GM12891 (cell line): ENCODE data around the gene RAB20.
"Not testable (repeated sequence)": the region's sequence is repeated elsewhere in the genome, so short reads cannot be mapped to it uniquely, and the experiment has no call there.

Experiments
- DNase-seq: peaks from one replicate; pipeline ENCODE4 v3.0.0; 2011; ENCODE audit warnings: low spot score; ENCODE audit not compliant: insufficient read length
- FAIRE-seq: peaks from 2 replicates; lab custom pipeline; 2011; peaks lifted over from hg19 to GRCh38; lab: Jason Lieb, UNC
- PAX5 ChIP-seq: IDR thresholded peaks from 2 replicates; pipeline ENCODE4 v1.6.1; 2011; ENCODE audit warnings: low read length, moderate library complexity, mild to moderate bottlenecking; ENCODE audit not compliant: insufficient read depth, severe bottlenecking
- POLR2A ChIP-seq: IDR thresholded peaks from 2 replicates; pipeline ENCODE4 v1.6.1; 2011; ENCODE audit warnings: low read depth, low read length, control low read depth
- POLR2AphosphoS5 ChIP-seq: IDR thresholded peaks from 2 replicates; pipeline ENCODE4 v1.6.1; 2011; ENCODE audit warnings: low read depth, low read length, control low read depth
- POU2F2 ChIP-seq: IDR thresholded peaks from 2 replicates; pipeline ENCODE4 v1.6.1; 2011; ENCODE audit warnings: low read depth, mild to moderate bottlenecking, control low read depth, low read length, moderate library complexity
- SPI1 ChIP-seq: IDR thresholded peaks from 2 replicates; pipeline ENCODE4 v1.6.1; 2011; ENCODE audit warnings: low read depth, low read length, control low read depth
- TAF1 ChIP-seq: IDR thresholded peaks from 2 replicates; pipeline ENCODE4 v1.6.1; 2011; ENCODE audit warnings: low read depth, low read length, control low read depth

Gene RAB20

DNA sequence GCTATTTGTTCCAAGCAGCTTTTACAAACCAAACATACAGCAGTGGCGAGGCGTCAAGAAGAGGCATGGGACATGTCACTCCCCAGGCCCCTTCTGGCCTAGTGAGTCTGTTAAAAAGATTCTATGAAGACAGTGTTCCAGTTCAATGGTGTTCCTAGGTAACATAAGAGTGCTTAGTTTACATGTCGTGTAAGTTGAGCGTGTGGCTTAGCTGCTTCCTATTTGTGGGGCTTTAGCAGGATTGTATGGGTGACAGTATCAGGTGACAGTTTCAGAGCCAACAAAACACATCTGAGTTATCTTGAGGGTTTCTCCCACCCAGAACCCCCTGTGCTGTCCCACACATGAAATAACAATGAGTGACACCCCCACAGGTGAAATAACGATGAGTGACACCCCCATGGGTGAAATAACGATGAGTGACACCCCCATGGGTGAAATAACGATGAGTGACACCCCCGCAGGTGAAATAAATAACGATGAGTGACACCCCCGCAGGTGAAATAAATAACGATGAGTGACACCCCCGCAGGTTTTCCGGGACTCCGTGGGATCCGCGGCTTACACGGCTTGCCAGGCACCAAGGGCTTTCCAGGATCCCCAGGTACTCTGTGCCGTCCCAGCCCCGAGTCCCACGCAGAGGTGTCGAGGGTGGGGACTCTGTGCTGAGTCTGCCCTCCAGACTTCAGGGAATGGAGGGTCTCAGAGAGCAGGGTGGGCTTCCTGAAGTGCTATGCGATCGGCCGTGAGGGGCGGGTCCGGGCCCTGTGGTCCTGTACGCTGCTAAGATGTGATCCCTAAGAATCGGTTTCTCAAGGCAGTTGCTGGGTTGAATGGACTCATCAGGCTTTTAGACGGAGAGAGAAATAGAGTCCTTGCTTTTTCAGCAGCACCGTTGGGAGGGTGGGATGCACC lies 68.6 kb downstream of the RAB20 start:
- FAIRE-seq (peak; percentile 55), DNase-seq (no peak)
- TF ChIP-seq POU2F2 (no peak), POLR2AphosphoS5 (no peak), TAF1 (no peak), SPI1 (no peak), POLR2A (no peak), PAX5 (no peak)

DNA sequence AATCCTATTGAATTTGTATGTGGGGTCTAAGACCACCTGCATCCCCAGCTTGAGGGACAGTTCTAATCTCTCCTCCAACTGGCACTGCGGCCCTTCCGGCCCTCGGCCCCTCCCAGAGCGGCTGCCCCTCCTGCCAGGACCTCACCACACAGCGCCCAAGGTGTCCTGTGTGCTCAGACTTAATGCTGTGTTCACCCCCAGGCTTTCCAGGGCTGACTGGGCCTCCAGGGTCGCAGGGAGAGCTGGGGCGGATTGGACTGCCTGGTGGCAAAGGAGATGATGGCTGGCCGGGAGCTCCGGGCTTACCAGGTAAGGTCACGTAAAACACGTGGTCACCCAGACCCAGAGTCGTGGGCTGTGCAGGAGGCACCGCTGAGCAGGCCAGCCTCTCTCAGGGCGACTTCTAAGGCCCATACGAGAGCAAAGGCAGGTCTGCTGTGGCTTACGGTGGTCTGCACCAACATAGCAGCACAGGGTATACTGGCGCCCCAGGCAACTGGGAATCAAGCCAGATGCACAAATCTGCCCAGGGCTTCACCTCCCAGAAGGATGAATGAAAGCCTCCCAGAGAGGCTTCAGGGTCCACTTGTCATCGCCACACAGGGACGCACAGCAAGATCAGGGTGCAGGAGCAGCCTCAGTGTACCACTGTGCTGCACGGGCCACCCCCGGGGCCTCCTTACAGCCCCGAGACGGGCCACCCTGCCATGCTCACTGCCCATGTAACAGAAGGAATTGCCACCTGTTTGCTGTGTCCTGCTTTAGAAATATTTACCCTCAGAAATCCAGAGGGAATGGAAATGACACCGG lies 69.4 kb downstream of the RAB20 start:
- TF ChIP-seq POU2F2 (no peak), POLR2AphosphoS5 (no peak), TAF1 (no peak), PAX5 (no peak), POLR2A (no peak), SPI1 (no peak)
- FAIRE-seq, result no peak

DNA sequence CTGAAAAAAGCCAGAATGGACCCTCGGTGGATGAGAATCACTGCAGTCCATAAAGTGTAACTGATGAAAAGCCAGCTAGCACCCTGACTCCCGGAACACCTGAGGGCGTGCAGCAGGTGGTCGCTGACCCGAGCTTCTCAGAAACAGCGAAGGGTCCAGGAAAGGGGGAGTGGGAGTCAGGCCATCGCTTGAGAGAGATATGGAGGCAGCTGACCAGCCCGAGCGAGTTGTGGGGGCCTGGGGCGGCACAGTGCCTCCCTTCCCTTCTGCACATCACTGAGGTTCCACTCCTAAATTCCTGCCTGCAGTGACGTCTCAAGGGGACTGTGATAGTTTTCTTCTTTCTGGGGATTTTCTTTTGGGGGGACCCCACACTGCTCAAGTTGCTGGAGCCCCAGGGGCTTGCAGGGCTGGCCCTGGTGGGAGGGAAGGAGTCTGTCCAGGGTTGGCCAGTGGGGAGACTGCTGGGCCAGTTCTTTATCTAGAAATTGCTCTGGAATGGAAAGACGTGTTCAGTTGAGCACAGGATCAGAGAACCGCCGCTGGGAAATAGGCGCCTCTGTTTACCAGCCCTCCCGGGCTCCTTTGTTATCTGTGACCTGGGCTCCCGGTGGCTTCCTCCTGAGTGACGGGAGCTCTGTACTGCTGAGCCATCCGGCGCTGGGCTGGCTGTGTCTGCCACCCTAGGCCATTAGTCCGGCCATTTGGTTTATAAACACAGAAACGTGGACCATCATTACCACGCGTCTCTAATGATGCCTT lies 71.3 kb downstream of the RAB20 start:
- DNase-seq (no peak), FAIRE-seq (no peak)
- TF ChIP-seq POLR2AphosphoS5 (no peak), PAX5 (no peak), POLR2A (no peak), POU2F2 (no peak), SPI1 (no peak), TAF1 (no peak)

More for the DNA sequence above, 69.4 kb downstream of the RAB20 start:
- no peak for DNase-seq

DNA sequence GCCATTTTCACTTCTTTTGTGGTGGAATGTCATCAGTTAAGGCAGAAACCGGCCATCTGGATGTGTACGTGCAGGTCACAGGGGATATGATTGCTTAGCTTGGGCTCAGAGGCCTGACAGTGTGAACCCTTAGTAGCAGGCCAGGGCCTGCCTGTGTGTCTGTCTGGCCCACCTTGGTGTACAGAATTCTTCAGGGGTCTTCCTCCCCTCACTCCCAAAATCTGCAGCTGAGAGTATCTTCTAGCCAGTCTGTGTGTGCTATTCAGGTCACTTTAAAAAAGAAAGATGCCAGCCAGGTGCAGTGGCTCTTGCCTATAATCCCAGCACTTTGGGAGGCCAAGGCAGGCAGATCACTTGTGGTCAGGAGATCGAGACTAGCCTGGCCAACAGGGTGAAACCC lies 74.6 kb downstream of the RAB20 start:
- FAIRE-seq, DNase-seq: not testable (repeated sequence)

DNA sequence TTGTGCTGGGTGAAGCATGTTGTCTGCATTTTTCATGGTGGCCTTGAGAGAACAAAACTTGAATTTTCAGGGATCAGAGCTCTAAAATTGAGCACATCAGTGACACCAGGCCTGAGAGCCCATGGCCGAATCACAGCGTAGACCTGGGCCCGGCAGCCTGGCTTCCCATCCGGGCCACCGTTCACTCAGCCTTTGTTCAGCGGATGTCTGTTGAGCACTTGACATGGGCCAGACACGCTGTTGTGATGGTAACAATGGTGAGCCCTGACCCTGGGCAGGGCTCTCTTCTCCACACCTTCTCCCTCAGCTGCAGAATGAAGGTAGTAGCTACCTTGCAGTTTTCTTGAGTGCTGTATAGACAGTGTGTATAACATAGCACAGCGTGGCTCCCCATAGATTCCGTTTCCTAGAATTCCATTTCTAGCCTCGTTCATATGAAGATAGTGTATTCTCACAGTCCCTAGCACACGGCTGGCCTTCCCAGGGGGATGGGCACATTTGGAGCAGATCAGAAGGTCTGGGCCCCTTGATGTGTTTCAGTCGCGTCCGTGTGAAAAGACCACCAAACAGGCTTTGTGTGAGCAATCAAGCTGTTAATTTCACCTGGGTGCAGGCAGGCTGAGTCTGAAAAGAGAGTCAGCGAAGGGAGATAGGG lies 75.3 kb downstream of the RAB20 start:
- DNase-seq (no peak), FAIRE-seq (no peak)
- TF ChIP-seq PAX5, result no peak

DNA sequence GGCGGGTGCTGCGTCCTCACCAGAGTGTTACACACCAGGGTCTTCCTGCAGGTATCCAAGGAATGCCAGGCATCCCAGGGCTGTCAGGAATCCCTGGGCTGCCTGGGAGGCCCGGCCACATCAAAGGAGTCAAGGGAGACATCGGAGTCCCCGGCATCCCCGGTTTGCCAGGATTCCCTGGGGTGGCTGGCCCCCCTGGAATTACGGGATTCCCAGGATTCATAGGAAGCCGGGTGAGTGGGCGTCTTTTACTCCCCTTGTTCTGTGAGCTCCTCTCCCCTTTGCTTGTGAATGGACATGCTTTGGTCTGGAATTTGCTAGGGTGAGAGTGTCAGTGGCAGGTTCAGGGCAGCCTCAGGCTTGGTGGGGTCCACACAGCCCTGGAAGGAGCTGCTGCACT lies 75.9 kb downstream of the RAB20 start:
- TF ChIP-seq POU2F2 (no peak), POLR2AphosphoS5 (no peak), TAF1 (no peak), POLR2A (no peak), PAX5 (no peak), SPI1 (no peak)
- no peak for FAIRE-seq
- no peak for DNase-seq

DNA sequence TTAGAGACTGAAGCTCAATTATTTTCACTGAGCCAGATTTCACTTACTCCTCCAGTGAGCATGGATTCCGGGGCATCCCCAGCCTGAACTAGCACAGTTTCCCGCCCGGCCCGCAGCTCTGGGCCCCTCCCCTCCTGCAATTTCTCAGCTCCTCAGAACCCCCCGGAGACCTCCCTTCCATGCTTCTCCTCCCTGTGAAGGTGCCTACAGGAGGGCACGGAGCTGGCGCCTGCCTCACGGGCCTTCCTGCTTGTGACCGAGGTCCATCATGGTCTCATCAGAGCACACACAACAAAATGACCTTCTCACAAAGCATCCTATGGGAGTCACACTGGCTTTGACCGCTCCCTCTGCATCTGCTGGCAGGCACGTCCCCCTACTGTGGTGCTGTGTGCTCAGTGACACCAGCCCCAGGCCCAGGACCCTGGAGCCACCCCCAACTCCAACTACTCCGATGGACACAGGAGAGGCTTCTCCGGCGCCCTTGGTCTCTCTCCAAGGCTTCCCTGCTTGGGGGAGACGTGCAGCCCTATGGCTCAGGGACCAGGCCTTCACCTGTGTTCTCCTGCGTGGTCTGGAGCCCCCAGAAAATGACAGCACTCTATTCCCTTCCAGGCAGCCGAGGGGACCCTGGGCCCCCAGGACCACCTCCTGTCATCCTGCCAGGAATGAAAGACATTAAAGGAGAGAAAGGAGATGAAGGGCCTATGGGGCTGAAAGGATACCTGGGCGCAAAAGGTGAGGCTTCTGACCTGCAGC lies 77.1 kb downstream of the RAB20 start:
- FAIRE-seq (no peak), DNase-seq (no peak)
- TF ChIP-seq TAF1 (no peak), POLR2A (no peak), PAX5 (no peak), POLR2AphosphoS5 (no peak), SPI1 (no peak), POU2F2 (no peak)

DNA sequence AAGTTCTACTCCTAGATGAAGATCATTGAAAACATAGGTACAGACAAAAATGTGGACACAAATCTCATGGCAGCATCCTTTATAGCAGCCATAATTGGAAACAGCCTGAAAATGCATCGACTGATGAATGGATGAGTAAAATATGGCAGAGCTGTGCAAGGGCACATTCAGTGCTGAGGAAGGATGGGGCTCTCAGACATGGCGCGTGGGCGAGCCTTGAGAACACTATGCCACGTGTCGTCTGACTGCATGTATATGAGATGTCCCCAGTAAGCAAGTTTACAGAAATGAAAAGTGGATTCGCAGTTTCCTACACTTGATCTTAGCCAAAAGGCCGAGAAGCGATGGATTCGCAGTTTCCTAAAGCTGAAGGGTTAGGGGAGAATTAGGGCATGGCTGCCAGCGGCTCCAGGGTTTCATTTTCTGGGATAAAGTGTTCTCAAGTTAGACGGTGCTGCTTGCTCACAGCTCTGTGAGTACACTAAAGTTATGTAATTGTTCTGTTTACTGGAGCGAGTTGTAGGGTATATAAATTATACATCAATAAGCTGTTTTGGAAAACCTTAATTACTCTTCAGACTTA lies 78.0 kb downstream of the RAB20 start:
- FAIRE-seq (no peak), DNase-seq (no peak)
- TF ChIP-seq POU2F2, result no peak
- TF ChIP-seq POLR2AphosphoS5, result no peak
- no peak for TF ChIP-seq PAX5
- TF ChIP-seq SPI1, result no peak
- no peak for TF ChIP-seq TAF1
- no peak for TF ChIP-seq POLR2A

DNA sequence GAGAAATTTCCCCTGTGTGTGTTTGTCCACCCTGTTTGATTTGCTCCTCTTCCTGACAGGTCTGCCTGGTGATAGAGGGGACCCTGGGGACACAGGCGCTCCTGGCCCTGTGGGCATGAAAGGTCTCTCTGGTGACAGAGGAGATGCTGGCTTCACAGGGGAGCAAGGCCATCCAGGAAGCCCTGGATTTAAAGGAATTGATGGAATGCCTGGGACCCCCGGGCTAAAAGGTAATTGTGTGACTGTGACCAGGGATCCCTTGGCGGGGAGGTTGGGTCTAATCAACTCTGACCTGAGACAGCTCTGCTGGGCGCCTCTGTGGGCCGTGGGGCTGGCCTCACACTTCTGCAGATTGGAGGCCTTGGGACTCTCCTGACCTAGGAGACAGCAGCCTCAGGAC lies 81.4 kb downstream of the RAB20 start:
- TF ChIP-seq PAX5 (no peak), TAF1 (no peak), POU2F2 (no peak), POLR2AphosphoS5 (no peak), SPI1 (no peak), POLR2A (no peak)
- DNase-seq, result no peak
- no peak for FAIRE-seq
